H1 (cell line): ENCODE measurements around the gene MEIS2. TPM values are rescaled to one million over a fixed set of nuclear protein-coding genes. Genes with fewer than 3 reads are reported as not detected.

Experiments
- CTCF ChIA-PET: fragments of 300-600 bp; sonication (Branson Sonifier 250); formaldehyde crosslinking; loops from one replicate; lab custom pipeline; 2021; ENCODE audit not compliant: partially characterized antibody; lab: Charles Lee
- POLR2A ChIA-PET: fragments of 300-600 bp; sonication (Branson Sonifier 250); formaldehyde crosslinking; loops from one replicate; lab custom pipeline; 2021; ENCODE audit warnings: inconsistent platforms; ENCODE audit not compliant: partially characterized antibody; lab: Charles Lee
- DNase-seq, 2 experiments: peaks; one replicate each; pipeline versions ENCODE4 v3.0.0 to v3.0.0-alpha.2; 2010 to 2022; ENCODE audit warnings: low spot score in 2 of 2, low read depth in 1 of 2, mixed read lengths in 1 of 2
- FAIRE-seq: peaks from 2 replicates; lab custom pipeline; 2011; peaks lifted over from hg19 to GRCh38; lab: Jason Lieb, UNC
- H2AFZ ChIP-seq: 2 replicates; pipeline ENCODE4 v1.8.1; 2012; ENCODE audit warnings: low read length, inconsistent platforms
- H2AK5ac ChIP-seq: 2 replicates; pipeline ENCODE4 v1.6.1; 2013; ENCODE audit warnings: low read depth, low read length
- H2BK120ac ChIP-seq: replicated peaks from 2 replicates; pipeline ENCODE3; 2013; ENCODE audit warnings: low read depth, low read length, inconsistent platforms
- H2BK12ac ChIP-seq: 2 replicates; pipeline ENCODE4 v1.6.1; 2013; ENCODE audit warnings: low read depth, low read length
- H2BK15ac ChIP-seq: 2 replicates; pipeline ENCODE4 v1.6.1; 2013; ENCODE audit warnings: low read length
- H2BK20ac ChIP-seq: 2 replicates; pipeline ENCODE4 v1.6.1; 2013; ENCODE audit warnings: low read length
- H2BK5ac ChIP-seq: 2 replicates; pipeline ENCODE4 v1.6.1; 2013; ENCODE audit warnings: low read depth, low read length
- H3K14ac ChIP-seq: 2 replicates; pipeline ENCODE4 v1.6.1; 2013; ENCODE audit warnings: inconsistent platforms; ENCODE audit not compliant: insufficient read length
- H3K18ac ChIP-seq: 2 replicates; pipeline ENCODE4 v1.6.1; 2013; ENCODE audit warnings: low read length; ENCODE audit errors: extremely low read depth
- H3K23ac ChIP-seq: 2 replicates; pipeline ENCODE4 v1.6.1; 2013; ENCODE audit warnings: inconsistent platforms; ENCODE audit not compliant: insufficient read length
- H3K23me2 ChIP-seq: 2 replicates; pipeline ENCODE4 v1.6.1; 2013; ENCODE audit warnings: low read depth, low read length
- H3K27ac ChIP-seq: 2 replicates; pipeline ENCODE4 v1.6.1; 2011; ENCODE audit warnings: low read depth, low read length, inconsistent platforms
- H3K27me3 ChIP-seq, 4 experiments: replicated peaks in 1 of 4; 1 replicate in 1 of 4; 2 replicates in 3 of 4; pipeline versions ENCODE4 v1.6.1 to v1.8.1; 2011 to 2013; ENCODE audit warnings: low read length in 3 of 4, mild to moderate bottlenecking in 3 of 4, inconsistent platforms in 2 of 4, mixed read lengths in 2 of 4, moderate library complexity in 1 of 4; ENCODE audit not compliant: control insufficient read depth in 3 of 4, insufficient read depth in 3 of 4; ENCODE audit errors: extremely low read depth in 1 of 4
- H3K36me3 ChIP-seq, 4 experiments: 2 replicates each; pipeline versions ENCODE4 v1.6.1 to v1.8.1; 2011 to 2013; ENCODE audit warnings: mild to moderate bottlenecking in 4 of 4, low read length in 3 of 4, moderate library complexity in 2 of 4, control low read depth in 1 of 4, inconsistent platforms in 1 of 4; ENCODE audit not compliant: insufficient read depth in 4 of 4, control insufficient read depth in 2 of 4
- H3K4ac ChIP-seq: replicated peaks from 2 replicates; pipeline ENCODE3; 2013; ENCODE audit warnings: low read length, low read depth, mixed read lengths, inconsistent platforms; ENCODE audit not compliant: insufficient read length
- H3K4me1 ChIP-seq, 4 experiments: replicated peaks in 1 of 4; 1 replicate in 1 of 4; 2 replicates in 3 of 4; pipeline versions ENCODE4 v1.6.1 to v1.8.1; 2011 to 2013; ENCODE audit warnings: low read length in 3 of 4, inconsistent platforms in 2 of 4, mixed read lengths in 1 of 4; ENCODE audit not compliant: insufficient read depth in 4 of 4, control insufficient read depth in 3 of 4
- H3K4me2 ChIP-seq, 2 experiments: 2 replicates each; pipeline versions ENCODE4 v1.6.1 to v1.8.1; 2011 to 2013; ENCODE audit warnings: low read depth in 2 of 2, low read length in 2 of 2, control low read depth in 1 of 2, inconsistent platforms in 1 of 2, mild to moderate bottlenecking in 1 of 2; ENCODE audit not compliant: insufficient read depth in 1 of 2
- H3K4me3 ChIP-seq, 4 experiments: fragments of 200-600, 300-600 bp in 1 of 4; sonication (generic), shearing (Covaris generic), sonication (Bioruptor Twin) in 1 of 4; 2 replicates each; pipeline versions ENCODE4 v1.5.1 to v1.8.1; 2011 to 2016; ENCODE audit warnings: low read length in 4 of 4, low read depth in 3 of 4, control low read depth in 2 of 4, inconsistent platforms in 2 of 4, mild to moderate bottlenecking in 2 of 4, mixed read lengths in 1 of 4, moderate library complexity in 1 of 4; ENCODE audit not compliant: insufficient read depth in 2 of 4; ENCODE audit errors: extremely low read depth in 1 of 4
- H3K56ac ChIP-seq: replicated peaks from 2 replicates; pipeline ENCODE3; 2013; ENCODE audit warnings: low read depth, mild to moderate bottlenecking, mixed read lengths, low read length, inconsistent platforms; ENCODE audit not compliant: insufficient read length
- H3K79me1 ChIP-seq: 2 replicates; pipeline ENCODE4 v1.6.1; 2013; ENCODE audit warnings: low read depth, low read length, control low read depth
- H3K79me2 ChIP-seq, 2 experiments: 2 replicates each; pipeline versions ENCODE4 v1.6.1 to v1.8.1; 2012 to 2013; ENCODE audit warnings: low read length in 2 of 2, mild to moderate bottlenecking in 2 of 2, inconsistent platforms in 1 of 2; ENCODE audit not compliant: insufficient read depth in 2 of 2, control insufficient read depth in 1 of 2
- H3K9ac ChIP-seq, 4 experiments: replicated peaks in 1 of 4; 1 replicate in 1 of 4; 2 replicates in 3 of 4; pipeline versions ENCODE4 v1.6.1 to v1.8.1; 2011 to 2013; ENCODE audit warnings: low read depth in 3 of 4, low read length in 3 of 4, control low read depth in 2 of 4, mild to moderate bottlenecking in 2 of 4, moderate library complexity in 2 of 4, inconsistent platforms in 1 of 4; ENCODE audit errors: extremely low read depth in 1 of 4
- H3K9me3 ChIP-seq, 2 experiments: 2 replicates each; pipeline versions ENCODE4 v1.6.1 to v1.8.1; 2012 to 2013; ENCODE audit warnings: mild to moderate bottlenecking in 2 of 2, moderate library complexity in 2 of 2, control low read depth in 1 of 2, inconsistent platforms in 1 of 2, low read depth in 1 of 2, low read length in 1 of 2, mixed read lengths in 1 of 2; ENCODE audit not compliant: insufficient read depth in 2 of 2
- H4K20me1 ChIP-seq, 2 experiments: replicated peaks in 1 of 2; 2 replicates each; pipeline versions ENCODE3 to v1.8.1; 2011 to 2013; ENCODE audit warnings: inconsistent platforms in 2 of 2, low read length in 2 of 2, mild to moderate bottlenecking in 1 of 2; ENCODE audit not compliant: insufficient read depth in 2 of 2, control insufficient read depth in 1 of 2
- H4K5ac ChIP-seq: 2 replicates; pipeline ENCODE4 v1.6.1; 2013; ENCODE audit warnings: low read length, low read depth, mixed read lengths, inconsistent platforms; ENCODE audit not compliant: insufficient read length
- H4K8ac ChIP-seq: 2 replicates; pipeline ENCODE4 v1.8.0; 2013; ENCODE audit warnings: mild to moderate bottlenecking, moderate library complexity, low read length, inconsistent platforms; ENCODE audit not compliant: insufficient read depth; ENCODE audit errors: extremely low read depth
- H4K91ac ChIP-seq: replicated peaks from 2 replicates; pipeline ENCODE3; 2013; ENCODE audit warnings: low read length, mixed read lengths, inconsistent platforms; ENCODE audit not compliant: insufficient read length
- KDM4A ChIP-seq: IDR thresholded peaks from one replicate; pipeline ENCODE4 v1.7.1; 2012; ENCODE audit warnings: low read depth, mild to moderate bottlenecking, moderate library complexity, low read length, inconsistent platforms; ENCODE audit not compliant: severe bottlenecking
- MAFK ChIP-seq: IDR thresholded peaks from 2 replicates; pipeline ENCODE4 v1.6.1; 2012; ENCODE audit warnings: low read depth, mild to moderate bottlenecking, improper control_type of control experiment, low read length
- SIRT6 ChIP-seq: IDR thresholded peaks from one replicate; pipeline ENCODE4 v1.7.1; 2012; ENCODE audit warnings: low read length, inconsistent platforms
- WGBS, 2 experiments: shearing (Covaris generic) in 1 of 2; methylation state at CpG; one replicate each; pipeline versions ENCODE4 v1.1.6 to v1.1.7; 2013 to 2015; ENCODE audit warnings: low lambda C conversion rate in 2 of 2, mixed read lengths in 2 of 2, inconsistent platforms in 1 of 2, low coverage in 1 of 2, missing lambda C conversion rate in 1 of 2; ENCODE audit not compliant: insufficient replicate concordance in 2 of 2, insufficient coverage in 1 of 2, insufficient read length in 1 of 2; ENCODE audit errors: extremely low coverage in 1 of 2, missing lambda C conversion rate in 1 of 2; 5-methylcytosine and 5-hydroxymethylcytosine counted together
- polyA plus RNA-seq, 7 experiments: library from polyadenylated mRNA; depleted of rRNA in 3 of 7; stranded (reverse) in 5 of 7; unstranded in 2 of 7; fragments of >200 nt in 5 of 7; fragments of 200-250 nt in 2 of 7; gene quantifications; 1 replicate in 5 of 7; 2 replicates in 1 of 7; 4 replicates in 1 of 7; pipeline versions ENCODE4 v1.2.1 to v1.2.3, GENCODE V29; 2011 to 2013; ENCODE audit warnings: missing spikeins in 2 of 7, mixed read lengths in 2 of 7
- total RNA-seq: library from RNA; stranded (reverse); fragmentation: NEBNext Ultra II Directional; extraction: Animal tissue kit (Norgen Biotek cat#: 25700); gene quantifications from 2 replicates; pipeline ENCODE4 v1.2.1, GENCODE V29; 2021

The MEIS2 gene
- total and polyA plus RNA-seq, 2 of the 8 experiments (the other 6 are each of a cell fraction or from before 2014, with no cell fraction given): 0.22 to 1.2 TPM

- Histone ChIP-seq H3K23me2 (peaks cover 8% of the 10 kb centered on the region; the same call in 1 of the 2 replicates), H4K5ac (no peak overlapping the region), H2BK12ac (no peak overlapping the region), H3K14ac (no peak overlapping the region), H2BK120ac (no peak overlapping the region), H2BK5ac (no peak overlapping the region), H3K9me3 (no peaks in the 10 kb centered on the region), H3K23ac (no peak overlapping the region), H3K79me1 (no peaks in the 10 kb centered on the region), H3K9ac (no peak overlapping the region), H4K20me1 (peaks cover 0 to 2% of the 10 kb centered on the region in 2 experiments), H4K8ac (no peak overlapping the region), H4K91ac (no peak overlapping the region), H3K4me2 (peak overlapping the region; percentile 59 to 87), H3K36me3 (no peaks in the 10 kb centered on the region), H3K4me3 (peak overlapping the region in 2 of 4 experiments; percentile 20 to 56; a peak in 2 of 8 replicates), H3K27ac (no peak overlapping the region), H2BK15ac (no peak overlapping the region), H3K27me3 (peaks cover 61 to 98% (median 83%) of the 10 kb centered on the region in 4 experiments), H3K56ac (no peak overlapping the region), H2BK20ac (no peak overlapping the region), H2AK5ac (peak overlapping the region; percentile 9; the same call in 1 of the 2 replicates), H2AFZ (no peak overlapping the region), H3K4me1 (peaks cover 15 to 32% (median 17%) of the 10 kb centered on the region in 4 experiments)
- peak; percentile 24 for FAIRE-seq
- ChIA-PET CTCF (interaction anchor here (0.6 to 1.0 kb wide), 4 partner anchors 33 to 1059 kb away, joined by 3 to 4 read pairs (median 3); partner anchors contain the start of gene MEIS2), POLR2A (interaction anchor here (1.3 to 1.8 kb wide), 2 partner anchors 210 to 219 kb away, joined by 4 to 9 read pairs; no protein-coding TSS in a partner anchor)
- TF ChIP-seq SIRT6 (no peak), KDM4A (no peak), MAFK (no peak)
- TF ChIP-seq, all 59 proteins: peak for 0
- Histone ChIP-seq H3K4ac (no peak overlapping the region), H3K18ac (no peak overlapping the region; the same call in 1 of the 2 replicates), H3K79me2 (no peaks in the 10 kb centered on the region)
- DNase-seq: no peak
- WGBS, 2 experiments: 0% methylated on average over 3 of the region's 3 CpGs; no CpG with 5 or more reads in 1 of the 2 experiments
These were observed 214.6 kb downstream of the MEIS2 start for GRCh38 chr15:36885771-36886170.
